Activated CD8-positive, alpha-beta T cell treated with anti-CD3 and anti-CD28 coated beads for 36 hours (primary cell): ENCODE results near the gene THEM4. TPM values are rescaled to one million over a fixed set of nuclear protein-coding genes. Genes with fewer than 3 reads are reported as not detected.

Source experiments
- ATAC-seq: fragments of 200-7000 bp; cut with Tn5 transposase; one replicate; pipeline ENCODE4 v1.10.0; 2021; ENCODE audit warnings: mild to moderate bottlenecking, moderate library complexity
- CTCF ChIA-PET: fragments of 350-600 bp; sonication (Branson Sonifier 250); formaldehyde crosslinking; loops from one replicate; lab custom pipeline; 2021; ENCODE audit warnings: antibody characterized with exemption; lab: Charles Lee
- POLR2A ChIA-PET: fragments of 350-600 bp; sonication (Branson Sonifier 250); formaldehyde crosslinking; loops from one replicate; lab custom pipeline; 2021; ENCODE audit warnings: antibody characterized with exemption; lab: Charles Lee
- DNase-seq: peaks from one replicate; pipeline ENCODE4 v3.0.0-alpha.2; 2020
- H3K27ac Mint-ChIP-seq: one replicate; pipeline ENCODE4 v1.8.0; 2021; ENCODE audit warnings: mild to moderate bottlenecking, mixed read lengths
- H3K27me3 Mint-ChIP-seq: one replicate; pipeline ENCODE4 v1.8.0; 2021; ENCODE audit warnings: mixed read lengths
- H3K36me3 Mint-ChIP-seq: one replicate; pipeline ENCODE4 v1.8.0; 2021; ENCODE audit warnings: low read depth, mixed read lengths
- H3K4me1 Mint-ChIP-seq: one replicate; pipeline ENCODE4 v1.8.0; 2021; ENCODE audit warnings: low read depth, mixed read lengths
- H3K4me3 Mint-ChIP-seq: one replicate; pipeline ENCODE4 v1.8.0; 2021; ENCODE audit warnings: mild to moderate bottlenecking, moderate library complexity, mixed read lengths
- H3K9me3 Mint-ChIP-seq: one replicate; pipeline ENCODE4 v1.8.0; 2021; ENCODE audit warnings: mixed read lengths
- CTCF ChIP-seq: fragments of 200-600 bp; IDR thresholded peaks from one replicate; pipeline ENCODE4 v1.8.0; 2022; ENCODE audit warnings: antibody characterized with exemption, mild to moderate bottlenecking
- intact Hi-C: fragments of 100-400 bp; cut with micrococcal nuclease; formaldehyde crosslinking; loops from one replicate; pipeline ENCODE4 v1.10.0; 2022
- total RNA-seq, 2 experiments: library from RNA; stranded (reverse); gene quantifications; one replicate each; pipeline ENCODE4 v1.2.3, GENCODE V29; 2021

Gene THEM4
- 10 to 100 TPM; 19.9 to 22.0 TPM for total RNA-seq

GRCh38 chr1:151909167-151910149, at the start of gene THEM4:
Gene THEM4, minus strand, starts transcription at chr1:151909511. Its CDS starts 53 bp downstream, at chr1:151909458.
- peaks cover 16% of the 10 kb centered on the region for H3K9me3 Mint-ChIP-seq
- peak within 1 kb of the TSS; percentile 91 for H3K27ac Mint-ChIP-seq
- DNase-seq (peak; percentile 99), ATAC-seq (peak; percentile 94)
- no peak for TF ChIP-seq CTCF
- peaks cover 33% of the 10 kb centered on the region for H3K4me1 Mint-ChIP-seq
- ChIA-PET POLR2A (interaction anchor here (0.6 to 3.7 kb wide), 14 partner anchors 11 to 106 kb away, joined by 3 to 33 read pairs (median 3); no protein-coding TSS in a partner anchor), CTCF (interaction anchor here (0.7 to 2.7 kb wide), 16 partner anchors 9 to 277 kb away, joined by 3 to 27 read pairs (median 4); partner anchors contain the start of gene S100A10)
- intact Hi-C loops, result no loop called here
- peaks cover 40% of the 10 kb centered on the region for H3K36me3 Mint-ChIP-seq
- H3K27me3 Mint-ChIP-seq, result no peaks in the 10 kb centered on the region
- H3K4me3 Mint-ChIP-seq, result peak within 1 kb of the TSS; percentile 82

GRCh38 chr1:151958959-151959358, 49.6 kb upstream of the THEM4 start:
- Mint-ChIP-seq H3K27ac (no peak overlapping the region), H3K36me3 (no peaks in the 10 kb centered on the region), H3K4me1 (no peaks in the 10 kb centered on the region), H3K4me3 (no peak overlapping the region), H3K27me3 (no peaks in the 10 kb centered on the region), H3K9me3 (no peaks in the 10 kb centered on the region)
- intact Hi-C loops, result no loop called here
- ChIA-PET POLR2A (no interaction called here), CTCF (interaction anchor here (1.0 to 1.2 kb wide), 2 partner anchors 9 to 25 kb away, joined by 3 to 5 read pairs; no protein-coding TSS in a partner anchor)
- no peak for TF ChIP-seq CTCF
- ATAC-seq, result no peak
- no peak for DNase-seq

GRCh38 chr1:151956957-151957497, 47.7 kb upstream of the THEM4 start:
- Mint-ChIP-seq H3K27ac (no peak overlapping the region), H3K4me3 (no peak overlapping the region), H3K4me1 (no peaks in the 10 kb centered on the region), H3K9me3 (no peaks in the 10 kb centered on the region), H3K36me3 (no peaks in the 10 kb centered on the region), H3K27me3 (no peaks in the 10 kb centered on the region)
- ATAC-seq (no peak), DNase-seq (no peak)
- POLR2A ChIA-PET, result no interaction called here
- TF ChIP-seq CTCF, result no peak
- CTCF ChIA-PET, result no interaction called here
- intact Hi-C loops, result no loop called here

GRCh38 chr1:151953409-151954094, 44.2 kb upstream of the THEM4 start:
- Mint-ChIP-seq H3K27me3 (no peaks in the 10 kb centered on the region), H3K9me3 (no peaks in the 10 kb centered on the region), H3K4me3 (no peak overlapping the region), H3K27ac (no peak overlapping the region), H3K36me3 (no peaks in the 10 kb centered on the region), H3K4me1 (no peaks in the 10 kb centered on the region)
- ChIA-PET POLR2A (interaction anchor here (0.6 to 1.1 kb wide), 2 partner anchors 15 to 44 kb away, joined by 3 read pairs; partner anchors contain the start of gene THEM4), CTCF (interaction anchor here (1.0 to 2.5 kb wide), 10 partner anchors 14 to 43 kb away, joined by 3 to 19 read pairs (median 5); no protein-coding TSS in a partner anchor)
- intact Hi-C loops, result no loop called here
- no peak for TF ChIP-seq CTCF
- DNase-seq (no peak), ATAC-seq (no peak)
